HepG2 (cell line): ENCODE results near the gene ZNF384. TPM values are rescaled to one million over a fixed set of nuclear protein-coding genes. Genes with fewer than 3 reads are reported as not detected.
A peak's percentile ranks its signal among the peaks of the same experiment; 100 is the strongest.

Experiments
- ATAC-seq: fragments of 200-7000 bp; cut with Tn5 transposase; 3 replicates; pipeline ENCODE4 v1.9.1; 2020; ENCODE audit warnings: mild to moderate bottlenecking, moderate library complexity
- BruUV-seq: library from RNA; stranded (reverse); fragments of 400-500 nt; replicated peaks from 2 replicates; lab custom pipeline; 2021; lab: Mats Ljungman, UMichigan
- CTCF ChIA-PET: fragments of 300-600 bp; formaldehyde crosslinking; extraction: SDS; loops from one replicate; lab custom pipeline; 2021; ENCODE audit warnings: low total read pairs, inconsistent platforms, low intra/inter-chr PET ratio; lab: Yijun Ruan, JAX
- POLR2A ChIA-PET: fragments of 350-600 bp; sonication (Branson Sonifier 250); formaldehyde crosslinking; loops from one replicate; lab custom pipeline; 2020; ENCODE audit warnings: antibody characterized with exemption, inconsistent platforms; lab: Yijun Ruan, JAX
- DNase-seq: peaks from one replicate; pipeline ENCODE4 v3.0.0-alpha.2; 2015; ENCODE audit warnings: low spot score
- FAIRE-seq: peaks from 3 replicates; lab custom pipeline; 2011; peaks lifted over from hg19 to GRCh38; lab: Jason Lieb, UNC
- H2AFZ ChIP-seq: one replicate; pipeline ENCODE4 v1.6.1; 2011; ENCODE audit warnings: low read length, inconsistent platforms
- H3K27ac ChIP-seq: fragments of 300-600 bp; 3 replicates; pipeline ENCODE4 v1.8.0; 2011; ENCODE audit warnings: mixed run types, mild to moderate bottlenecking, mixed read lengths, low read length, inconsistent platforms; ENCODE audit not compliant: insufficient read depth; ENCODE audit errors: extremely low read length
- H3K27me3 ChIP-seq, 2 experiments: fragments of 200-600 bp in 1 of 2; 2 replicates in 1 of 2; 3 replicates in 1 of 2; pipeline versions ENCODE4 v1.6.0 to v1.8.0; 2011; ENCODE audit warnings: low read length in 2 of 2, mild to moderate bottlenecking in 2 of 2, moderate library complexity in 2 of 2, inconsistent platforms in 1 of 2; ENCODE audit not compliant: insufficient read depth in 2 of 2, control insufficient read depth in 1 of 2
- H3K36me3 ChIP-seq, 2 experiments: fragments of 200-600 bp in 1 of 2; replicated peaks in 1 of 2; 2 replicates in 1 of 2; 3 replicates in 1 of 2; pipeline versions ENCODE4 v1.5.1 to v1.8.0; 2011; ENCODE audit warnings: low read length in 2 of 2, inconsistent platforms in 1 of 2; ENCODE audit not compliant: insufficient read depth in 2 of 2, control insufficient read depth in 1 of 2
- H3K4me1 ChIP-seq: 2 replicates; pipeline ENCODE4 v1.5.1; 2012; ENCODE audit warnings: low read length, inconsistent platforms; ENCODE audit not compliant: insufficient read depth
- H3K4me2 ChIP-seq: 2 replicates; pipeline ENCODE4 v1.6.0; 2011; ENCODE audit warnings: low read depth, low read length, inconsistent platforms
- H3K4me3 ChIP-seq, 3 experiments: fragments of 200-600 bp in 1 of 3; sonication (generic), shearing (Covaris generic) in 1 of 3; replicated peaks in 1 of 3; 2 replicates each; pipeline ENCODE4 v1.5.1; 2011 to 2016; ENCODE audit warnings: low read length in 3 of 3, inconsistent platforms in 2 of 3, low read depth in 2 of 3, mild to moderate bottlenecking in 2 of 3, control low read depth in 1 of 3, mixed read lengths in 1 of 3; ENCODE audit not compliant: insufficient read depth in 1 of 3
- H3K79me2 ChIP-seq: one replicate; pipeline ENCODE4 v1.6.1; 2011; ENCODE audit warnings: low read length, inconsistent platforms; ENCODE audit not compliant: insufficient read depth
- H3K9ac ChIP-seq: 2 replicates; pipeline ENCODE4 v1.6.0; 2011; ENCODE audit warnings: mild to moderate bottlenecking, low read depth, low read length, inconsistent platforms; ENCODE audit not compliant: insufficient read depth
- H3K9me3 ChIP-seq: 2 replicates; pipeline ENCODE4 v1.5.1; 2012; ENCODE audit warnings: mild to moderate bottlenecking, low read length
- H4K20me1 ChIP-seq: 2 replicates; pipeline ENCODE4 v1.6.0; 2011; ENCODE audit warnings: inconsistent platforms, mild to moderate bottlenecking, low read length, moderate library complexity; ENCODE audit not compliant: insufficient read depth
- CBX2 ChIP-seq, 2 experiments: fragments of 200-600 bp in 1 of 2; sonication (generic); formaldehyde crosslinking in 1 of 2; IDR thresholded peaks; 2 replicates each; pipeline versions ENCODE4 v1.7.0 to v1.8.1; 2018 to 2022; ENCODE audit warnings: low read depth in 2 of 2, low read length in 1 of 2, mild to moderate bottlenecking in 1 of 2, missing genetic modification reagents in 1 of 2
- FOXA1 ChIP-seq, 2 experiments: fragments of 450-650 bp in 1 of 2; sonication (generic) in 1 of 2; formaldehyde crosslinking in 1 of 2; IDR thresholded peaks; 2 replicates each; pipeline versions ENCODE4 v1.4.0 to v1.6.1; 2016 to 2020; ENCODE audit warnings: missing genetic modification reagents in 1 of 2
- HNRNPH1 ChIP-seq: fragments of 200-400 bp; formaldehyde crosslinking; optimal IDR thresholded peaks from 2 replicates; pipeline ENCODE3; 2017; ENCODE audit warnings: mild to moderate bottlenecking, low read depth, low read length
- KLF13 ChIP-seq: sonication (generic); formaldehyde crosslinking; IDR thresholded peaks from 2 replicates; pipeline ENCODE4 v1.4.0; 2020; ENCODE audit warnings: mild to moderate bottlenecking, missing genetic modification reagents
- MIER2 ChIP-seq: IDR thresholded peaks from 2 replicates; pipeline ENCODE4 v1.6.1; 2016; ENCODE audit warnings: missing biosample characterization, missing genetic modification reagents
- NBN ChIP-seq: fragments of 450-650 bp; conservative IDR thresholded peaks from 2 replicates; pipeline ENCODE4 v1.6.1; 2017
- PHB2 ChIP-seq: fragments of 450-650 bp; IDR thresholded peaks from 2 replicates; pipeline ENCODE4 v1.6.1; 2018; ENCODE audit not compliant: partially characterized antibody
- RFX3 ChIP-seq: IDR thresholded peaks from 2 replicates; pipeline ENCODE4 v1.6.1; 2016; ENCODE audit warnings: missing biosample characterization, missing genetic modification reagents
- SETDB1 ChIP-seq: sonication (generic); formaldehyde crosslinking; IDR thresholded peaks from 2 replicates; pipeline ENCODE4 v1.5.1; 2020; ENCODE audit warnings: missing genetic modification reagents, mild to moderate bottlenecking, borderline replicate concordance
- TOE1 ChIP-seq: sonication (generic); formaldehyde crosslinking; IDR thresholded peaks from 2 replicates; pipeline ENCODE4 v1.4.0; 2020; ENCODE audit warnings: mild to moderate bottlenecking, missing genetic modification reagents
- XBP1 ChIP-seq: sonication (generic); formaldehyde crosslinking; IDR thresholded peaks from 2 replicates; pipeline ENCODE4 v1.5.0; 2020; ENCODE audit warnings: missing genetic modification reagents
- ZBTB39 ChIP-seq: sonication (generic); formaldehyde crosslinking; IDR thresholded peaks from 2 replicates; pipeline ENCODE4 v1.5.0; 2020; ENCODE audit warnings: missing genetic modification reagents
- ZBTB49 ChIP-seq: sonication (generic); formaldehyde crosslinking; IDR thresholded peaks from 2 replicates; pipeline ENCODE4 v1.4.0; 2020; ENCODE audit warnings: missing genetic modification reagents, borderline replicate concordance
- ZNF326 ChIP-seq: sonication (generic); formaldehyde crosslinking; IDR thresholded peaks from 2 replicates; pipeline ENCODE4 v1.4.0; 2020; ENCODE audit warnings: missing genetic modification reagents, borderline replicate concordance
- ZNF501 ChIP-seq: sonication (generic); formaldehyde crosslinking; IDR thresholded peaks from 2 replicates; pipeline ENCODE4 v1.5.1; 2020; ENCODE audit warnings: mild to moderate bottlenecking, moderate library complexity, missing genetic modification reagents
- ZNF558 ChIP-seq: sonication (generic); formaldehyde crosslinking; IDR thresholded peaks from 2 replicates; pipeline ENCODE4 v1.9.0; 2022; ENCODE audit warnings: mild to moderate bottlenecking, missing genetic modification reagents, borderline replicate concordance
- WGBS: methylation state at CpG from one replicate; pipeline ENCODE4 v1.1.6; 2017; ENCODE audit warnings: low lambda C conversion rate; 5-methylcytosine and 5-hydroxymethylcytosine counted together
- in situ Hi-C: cut with HindIII; loops from 2 replicates; pipeline ENCODE4 v1.10.0; 2017; ENCODE audit warnings: low pct_unique_long_range_greater_than_20kb; ENCODE audit not compliant: extremely low pct_ligation_motif_present
- intact Hi-C: fragments of 100-400 bp; cut with micrococcal nuclease; formaldehyde crosslinking; loops from one replicate; pipeline ENCODE4 v1.10.0; 2022; ENCODE audit not compliant: unreplicated experiment
- polyA plus RNA-seq, 8 experiments: library from polyadenylated mRNA; depleted of rRNA in 3 of 8; stranded (reverse) in 7 of 8; unstranded in 1 of 8; fragments of >200 nt; fragmentation: Illumina TruSeq in 4 of 8; extraction: Trizol in 4 of 8; gene quantifications; 2 replicates each; pipeline versions ENCODE4 v1.2.1 to v1.2.3, GENCODE V29; 2011 to 2016; ENCODE audit warnings: low read depth in 4 of 8, missing spikeins in 1 of 8, mixed read lengths in 1 of 8; ENCODE audit not compliant: insufficient read depth in 1 of 8
- total RNA-seq, 5 experiments: library from RNA; depleted of rRNA; stranded (reverse); fragments of >200 nt; fragmentation: Illumina TruSeq; extraction: Trizol; gene quantifications; 2 replicates each; pipeline ENCODE4 v1.2.3, GENCODE V29; 2016; ENCODE audit warnings: low read depth in 1 of 5

The ZNF384 gene
- total and polyA plus RNA-seq, 2 of the 13 experiments (the other 11 are each of a cell fraction or from before 2014, with no cell fraction given), result 23.6 to 55.3 TPM

GRCh38 chr12:6630736-6631135 is 58.4 kb downstream of the ZNF384 start:
- Histone ChIP-seq H3K36me3 (no peaks in the 10 kb centered on the region), H4K20me1 (no peaks in the 10 kb centered on the region), H3K4me1 (peaks cover 54% of the 10 kb centered on the region), H3K27ac (no peak overlapping the region), H3K9ac (no peak overlapping the region), H3K4me2 (peak overlapping the region; percentile 68; the same call in 1 of the 2 replicates), H2AFZ (no peak overlapping the region), H3K27me3 (peaks cover 0 to 7% of the 10 kb centered on the region in 2 experiments; a peak in 1 of 5 replicates), H3K79me2 (no peaks in the 10 kb centered on the region), H3K4me3 (no peak overlapping the region; a peak in 1 of 6 replicates), H3K9me3 (no peaks in the 10 kb centered on the region)
- in situ Hi-C loops (no loop called here), intact Hi-C loops (no loop called here)
- ATAC-seq (no peak), FAIRE-seq (no peak), DNase-seq (no peak)
- ChIA-PET POLR2A (interaction anchor here (1.2 kb wide), 1 partner anchor 17 kb away, joined by 3 read pairs; no protein-coding TSS in a partner anchor), CTCF (no interaction called here)
- 57% methylated on average over 5 of the region's 5 CpGs for WGBS
- BruUV-seq, result no TSS peak
- no peak for TF ChIP-seq PHB2
- no peak for TF ChIP-seq CBX2 (IDR thresholded peaks at IDR 0.05; ENCODE audit: low read depth, low read length)
- no peak for TF ChIP-seq CBX2 (CRISPR knock-in tag; IDR thresholded peaks at IDR 0.05; ENCODE audit: low read depth)
- TF ChIP-seq ZNF501 (CRISPR knock-in tag), result no peak
- no peak for TF ChIP-seq TOE1 (CRISPR knock-in tag)

- H3K4me3 ChIP-seq, result no peak overlapping the region
- H3K27ac ChIP-seq, result no peak overlapping the region
- BruUV-seq, result no TSS peak
- no peak for ATAC-seq
- H2AFZ ChIP-seq, result no peak overlapping the region
- peaks cover 0 to 2% of the 10 kb centered on the region in 2 experiments; a peak in 1 of 5 replicates for H3K27me3 ChIP-seq
- H3K9ac ChIP-seq, result no peak overlapping the region
- ChIA-PET POLR2A (no interaction called here), CTCF (no interaction called here)
- no peak overlapping the region for H3K4me2 ChIP-seq
- WGBS, result 73% methylated on average over 7 of the region's 7 CpGs
- H4K20me1 ChIP-seq, result no peaks in the 10 kb centered on the region
- intact Hi-C loops (no loop called here), in situ Hi-C loops (no loop called here)
- H3K9me3 ChIP-seq, result no peaks in the 10 kb centered on the region
- DNase-seq, result no peak
- FAIRE-seq, result no peak
- H3K4me1 ChIP-seq, result peaks cover 47% of the 10 kb centered on the region
- H3K36me3 ChIP-seq, result no peaks in the 10 kb centered on the region
- no peaks in the 10 kb centered on the region for H3K79me2 ChIP-seq
- TF ChIP-seq ZBTB49 (no peak), ZNF558 (CRISPR knock-in tag) (no peak), NBN (no peak), SETDB1 (CRISPR knock-in tag) (no peak), RFX3 (CRISPR knock-in tag) (no peak), ZNF326 (CRISPR knock-in tag) (no peak), FOXA1 (IDR thresholded peaks at IDR 0.05) (no peak), FOXA1 (CRISPR knock-in tag; IDR thresholded peaks at IDR 0.05) (no peak), MIER2 (CRISPR knock-in tag) (no peak), XBP1 (CRISPR knock-in tag) (no peak), HNRNPH1 (no peak), ZBTB39 (CRISPR knock-in tag) (no peak), KLF13 (CRISPR knock-in tag) (no peak)
Measured at GRCh38 chr12:6627616-6628015, 61.6 kb downstream of the ZNF384 start.
